ENCODE measurements around the gene CDH23. TPM values are rescaled to one million over a fixed set of nuclear protein-coding genes. Genes with fewer than 3 reads are reported as not detected.

Gene CDH23
- total RNA-seq, 2 experiments from 2014 or later, result 4.6 to 5.2 TPM

- POLR2A ChIA-PET, result interaction anchor here (0.6 to 1.0 kb wide), 2 partner anchors 15 to 429 kb away, joined by 3 read pairs; no protein-coding TSS in a partner anchor
- Histone ChIP-seq H3K9me3 (ENCODE audit: control insufficient read depth in 1 of 2, insufficient read depth in 1 of 2, low read length in 2 of 2) (no peaks in the 10 kb centered on the region), H3K27me3 (ENCODE audit: control insufficient read depth in 1 of 2, insufficient read depth in 2 of 2, low read length in 2 of 2) (no peaks in the 10 kb centered on the region), H3K36me3 (ENCODE audit: insufficient read depth, low read length) (no peaks in the 10 kb centered on the region), H3K4me3 (ENCODE audit: low read length) (no peak overlapping the region), H3K27ac (ENCODE audit: low read depth in 1 of 2, low read length in 2 of 2) (no peak overlapping the region), H3K4me1 (ENCODE audit: insufficient read depth, low read length) (peaks cover 5% of the 10 kb centered on the region)
- peak; percentile 90 for TF ChIP-seq CTCF (IDR thresholded peaks at IDR 0.05)
- intact Hi-C loops (cut with DNase I, micrococcal nuclease), result loop anchor here (1.0 to 2.0 kb wide), 5 partner anchors 69 to 512 kb away; no protein-coding TSS in a partner anchor
- H3K4me1 Mint-ChIP-seq (ENCODE audit: low read depth), result no peaks in the 10 kb centered on the region
- H3K27ac Mint-ChIP-seq, result no peak overlapping the region
- H3K9me3 Mint-ChIP-seq, result no peaks in the 10 kb centered on the region
- no peaks in the 10 kb centered on the region for H3K36me3 Mint-ChIP-seq (ENCODE audit: low read depth)
- H3K4me3 Mint-ChIP-seq, result no peak overlapping the region
- peak; percentile 52 to 84 (median 67) for DNase-seq
- peak; percentile 96 for ATAC-seq (ENCODE audit: poor library complexity)
- no peaks in the 10 kb centered on the region for H3K27me3 Mint-ChIP-seq
- CTCF ChIA-PET, result interaction anchor here (0.6 to 1.7 kb wide), 11 partner anchors 8 to 431 kb away, joined by 3 to 10 read pairs (median 5); partner anchors contain the start of gene SLC29A3
These were observed 12.6 kb upstream of the CDH23 start for GRCh38 chr10:71383972-71384687.

GRCh38 chr10:71388171-71388570 lies 8.5 kb upstream of the CDH23 start:
- H3K9me3 Mint-ChIP-seq, result no peaks in the 10 kb centered on the region
- no peaks in the 10 kb centered on the region for H3K36me3 Mint-ChIP-seq (ENCODE audit: low read depth)
- no peak overlapping the region for H3K27ac ChIP-seq (ENCODE audit: low read depth in 1 of 2, low read length in 2 of 2)
- ATAC-seq (ENCODE audit: poor library complexity) (no peak), DNase-seq (no peak)
- no peaks in the 10 kb centered on the region for H3K36me3 ChIP-seq (ENCODE audit: insufficient read depth, low read length)
- no peak overlapping the region for H3K4me3 ChIP-seq (ENCODE audit: low read length)
- no peaks in the 10 kb centered on the region for H3K9me3 ChIP-seq (ENCODE audit: control insufficient read depth in 1 of 2, insufficient read depth in 1 of 2, low read length in 2 of 2)
- intact Hi-C loops (cut with DNase I, micrococcal nuclease), result no loop called here
- no peak overlapping the region for H3K27ac Mint-ChIP-seq
- peaks cover 8% of the 10 kb centered on the region for H3K4me1 ChIP-seq (ENCODE audit: insufficient read depth, low read length)
- no peaks in the 10 kb centered on the region for H3K4me1 Mint-ChIP-seq (ENCODE audit: low read depth)
- no peak overlapping the region for H3K4me3 Mint-ChIP-seq
- ChIA-PET CTCF (no interaction called here), POLR2A (no interaction called here)
- TF ChIP-seq CTCF (IDR thresholded peaks at IDR 0.05), result no peak
- H3K27me3 Mint-ChIP-seq, result peaks cover 15% of the 10 kb centered on the region
- peaks cover 9 to 11% of the 10 kb centered on the region in 2 experiments for H3K27me3 ChIP-seq (ENCODE audit: control insufficient read depth in 1 of 2, insufficient read depth in 2 of 2, low read length in 2 of 2)

GRCh38 chr10:71388583-71389310 lies 8.0 kb upstream of the CDH23 start:
- H3K4me3 ChIP-seq (ENCODE audit: low read length), result no peak overlapping the region
- H3K4me1 ChIP-seq (ENCODE audit: insufficient read depth, low read length), result peaks cover 8% of the 10 kb centered on the region
- CTCF ChIA-PET, result interaction anchor here (1.0 kb wide), 1 partner anchor 319 kb away, joined by 4 read pairs; no protein-coding TSS in a partner anchor
- TF ChIP-seq CTCF (IDR thresholded peaks at IDR 0.05), result no peak
- H3K4me3 Mint-ChIP-seq, result no peak overlapping the region
- no peaks in the 10 kb centered on the region for H3K9me3 ChIP-seq (ENCODE audit: control insufficient read depth in 1 of 2, insufficient read depth in 1 of 2, low read length in 2 of 2)
- H3K9me3 Mint-ChIP-seq, result no peaks in the 10 kb centered on the region
- ATAC-seq (ENCODE audit: poor library complexity), result no peak
- H3K27me3 ChIP-seq (ENCODE audit: control insufficient read depth in 1 of 2, insufficient read depth in 2 of 2, low read length in 2 of 2), result peaks cover 11% of the 10 kb centered on the region in 2 experiments
- no peak overlapping the region for H3K27ac ChIP-seq (ENCODE audit: low read depth in 1 of 2, low read length in 2 of 2)
- intact Hi-C loops (cut with DNase I, micrococcal nuclease), result no loop called here
- POLR2A ChIA-PET, result no interaction called here
- no peak for DNase-seq
- H3K27ac Mint-ChIP-seq, result no peak overlapping the region
- peaks cover 20% of the 10 kb centered on the region for H3K27me3 Mint-ChIP-seq
- H3K36me3 ChIP-seq (ENCODE audit: insufficient read depth, low read length), result no peaks in the 10 kb centered on the region
- no peaks in the 10 kb centered on the region for H3K36me3 Mint-ChIP-seq (ENCODE audit: low read depth)
- no peaks in the 10 kb centered on the region for H3K4me1 Mint-ChIP-seq (ENCODE audit: low read depth)
